Kidney epithelial cell (primary cell): ENCODE results near the gene ZNF835. TPM values are rescaled to one million over a fixed set of nuclear protein-coding genes. Genes with fewer than 3 reads are reported as not detected.

Experiments used
- DNase-seq: peaks from one replicate; pipeline ENCODE4 v3.0.0-alpha.2; 2010; ENCODE audit warnings: low read depth
- H3K27me3 ChIP-seq: 2 replicates; pipeline ENCODE4 v1.6.0; 2011; ENCODE audit warnings: low read length; ENCODE audit not compliant: control insufficient read depth, insufficient read depth
- H3K36me3 ChIP-seq: 2 replicates; pipeline ENCODE4 v1.5.1; 2011; ENCODE audit warnings: low read length; ENCODE audit not compliant: control insufficient read depth, insufficient read depth
- H3K4me3 ChIP-seq: 2 replicates; pipeline ENCODE4 v1.5.1; 2011; ENCODE audit warnings: low read depth, mild to moderate bottlenecking, control low read depth, low read length
- total RNA-seq: library from RNA; depleted of rRNA; stranded (reverse); fragments of >200 nt; gene quantifications from 2 replicates; pipeline ENCODE4 v1.2.3, GENCODE V29; 2015
- TF ChIP-seq, protein P1 (sequence below): IDR thresholded peaks from 2 replicates; pipeline ENCODE4 v1.5.1; 2011; ENCODE audit warnings: mild to moderate bottlenecking, moderate library complexity, low read length, control low read depth, inconsistent platforms; ENCODE audit not compliant: insufficient read depth, poor library complexity, severe bottlenecking

Gene ZNF835
- total RNA-seq, 1 donor from 2014 or later = 7.7 TPM

DNA sequence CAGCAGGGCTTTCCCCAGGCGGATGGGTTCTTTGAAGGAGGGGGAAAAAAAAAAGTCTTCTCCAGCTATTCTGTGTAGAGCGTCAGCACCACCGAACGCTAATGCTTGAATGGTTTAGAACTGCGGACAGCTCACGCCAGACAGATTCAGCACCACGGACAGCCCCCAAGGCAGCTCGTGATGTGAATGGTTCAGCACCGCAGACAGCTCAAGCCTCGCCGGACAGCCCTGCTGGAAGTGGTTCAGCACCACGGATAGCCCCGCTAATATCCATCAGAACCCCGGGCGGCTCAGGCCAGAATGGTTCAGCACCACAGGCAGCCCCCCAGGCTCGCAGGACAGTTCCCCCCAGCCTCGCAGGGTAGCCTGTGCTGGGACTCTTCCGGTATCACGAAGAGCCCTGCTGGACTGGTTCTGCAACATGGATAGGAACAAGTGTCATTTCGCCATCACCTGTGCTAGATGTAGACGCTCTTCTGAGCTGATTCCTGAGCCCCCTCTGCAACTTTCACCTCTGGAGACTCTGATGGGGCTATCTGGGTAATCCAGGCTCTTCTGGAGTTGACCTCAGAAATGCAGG is 33.5 kb downstream of the ZNF835 start:
- no peak overlapping the region for H3K4me3 ChIP-seq
- peak; percentile 1 for DNase-seq
- TF ChIP-seq, protein P1, sequence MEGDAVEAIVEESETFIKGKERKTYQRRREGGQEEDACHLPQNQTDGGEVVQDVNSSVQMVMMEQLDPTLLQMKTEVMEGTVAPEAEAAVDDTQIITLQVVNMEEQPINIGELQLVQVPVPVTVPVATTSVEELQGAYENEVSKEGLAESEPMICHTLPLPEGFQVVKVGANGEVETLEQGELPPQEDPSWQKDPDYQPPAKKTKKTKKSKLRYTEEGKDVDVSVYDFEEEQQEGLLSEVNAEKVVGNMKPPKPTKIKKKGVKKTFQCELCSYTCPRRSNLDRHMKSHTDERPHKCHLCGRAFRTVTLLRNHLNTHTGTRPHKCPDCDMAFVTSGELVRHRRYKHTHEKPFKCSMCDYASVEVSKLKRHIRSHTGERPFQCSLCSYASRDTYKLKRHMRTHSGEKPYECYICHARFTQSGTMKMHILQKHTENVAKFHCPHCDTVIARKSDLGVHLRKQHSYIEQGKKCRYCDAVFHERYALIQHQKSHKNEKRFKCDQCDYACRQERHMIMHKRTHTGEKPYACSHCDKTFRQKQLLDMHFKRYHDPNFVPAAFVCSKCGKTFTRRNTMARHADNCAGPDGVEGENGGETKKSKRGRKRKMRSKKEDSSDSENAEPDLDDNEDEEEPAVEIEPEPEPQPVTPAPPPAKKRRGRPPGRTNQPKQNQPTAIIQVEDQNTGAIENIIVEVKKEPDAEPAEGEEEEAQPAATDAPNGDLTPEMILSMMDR = no peak

DNA sequence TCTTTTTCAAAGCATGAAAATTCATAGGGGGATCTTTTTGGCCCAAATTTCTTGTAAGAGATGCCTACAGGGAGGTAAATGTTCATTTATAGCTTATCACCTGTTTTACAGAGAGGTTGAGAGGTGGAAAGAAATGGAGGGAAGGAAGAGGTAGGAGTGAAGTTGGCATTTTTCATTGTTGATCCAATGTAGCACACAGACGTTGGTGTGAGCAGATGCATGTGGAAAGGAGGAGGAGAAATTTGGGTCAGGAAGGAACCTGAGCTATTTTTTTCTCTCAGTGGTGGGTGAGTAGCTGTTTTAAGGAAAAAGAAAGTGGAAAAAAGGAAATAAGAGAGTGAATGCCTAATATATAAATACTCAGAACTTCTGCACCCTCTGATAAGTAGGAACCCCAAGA is 38.5 kb downstream of the ZNF835 start:
- H3K4me3 ChIP-seq = no peak overlapping the region
- TF ChIP-seq, protein P1 = no peak
- no peaks in the 10 kb centered on the region for H3K36me3 ChIP-seq
- H3K27me3 ChIP-seq = no peaks in the 10 kb centered on the region
- no peak for DNase-seq

More for the DNA sequence above, 33.5 kb downstream of the ZNF835 start:
- H3K27me3 ChIP-seq = peaks cover under 1% of the 10 kb centered on the region
- H3K36me3 ChIP-seq = no peaks in the 10 kb centered on the region

DNA sequence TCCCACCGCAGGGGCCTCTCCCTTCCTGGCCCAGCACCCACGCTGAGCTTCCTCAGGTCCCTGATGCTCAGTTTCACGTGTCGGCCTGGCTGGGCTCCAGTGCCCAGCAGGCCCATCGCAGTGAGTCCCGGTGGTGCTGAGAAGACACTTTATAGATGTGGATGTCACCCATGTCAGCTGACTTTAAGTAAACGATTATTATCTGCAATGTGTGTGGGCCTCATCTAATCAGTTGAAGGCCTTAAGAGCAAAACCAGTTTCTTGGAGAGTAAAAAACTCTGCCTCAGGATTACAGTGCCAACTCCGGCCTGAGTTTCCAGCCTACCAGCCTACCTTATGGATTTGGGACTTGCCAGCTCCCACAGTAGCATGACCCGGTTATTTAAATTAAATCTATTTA is 45.8 kb downstream of the ZNF835 start:
- H3K27me3 ChIP-seq = no peaks in the 10 kb centered on the region
- no peak overlapping the region for H3K4me3 ChIP-seq
- no peak for DNase-seq
- TF ChIP-seq, protein P1 = no peak
- peaks cover 3% of the 10 kb centered on the region for H3K36me3 ChIP-seq

DNA sequence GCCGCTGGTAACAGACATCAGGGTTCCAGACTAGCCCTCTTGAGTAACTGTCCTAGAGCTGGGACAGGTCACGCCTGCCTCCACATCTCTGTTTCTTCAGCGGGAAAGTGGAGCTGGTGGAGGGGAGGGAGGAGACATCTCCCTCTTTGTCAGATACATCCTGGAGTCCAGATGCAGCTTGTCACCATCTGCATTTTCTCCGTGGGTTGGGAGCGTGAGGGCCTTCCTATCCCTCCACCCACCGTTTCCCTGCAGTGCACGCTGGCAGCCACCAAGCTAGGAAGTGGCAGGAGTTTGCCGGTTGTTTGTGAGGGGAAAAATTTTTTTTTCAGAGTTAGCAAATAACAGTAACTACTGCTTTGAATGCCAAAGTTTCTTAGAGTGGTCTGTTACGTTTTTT is 48.6 kb downstream of the ZNF835 start:
- Histone ChIP-seq H3K4me3 (no peak overlapping the region), H3K36me3 (peaks cover 3% of the 10 kb centered on the region), H3K27me3 (no peaks in the 10 kb centered on the region)
- TF ChIP-seq, protein P1 = no peak
- DNase-seq = no peak

DNA sequence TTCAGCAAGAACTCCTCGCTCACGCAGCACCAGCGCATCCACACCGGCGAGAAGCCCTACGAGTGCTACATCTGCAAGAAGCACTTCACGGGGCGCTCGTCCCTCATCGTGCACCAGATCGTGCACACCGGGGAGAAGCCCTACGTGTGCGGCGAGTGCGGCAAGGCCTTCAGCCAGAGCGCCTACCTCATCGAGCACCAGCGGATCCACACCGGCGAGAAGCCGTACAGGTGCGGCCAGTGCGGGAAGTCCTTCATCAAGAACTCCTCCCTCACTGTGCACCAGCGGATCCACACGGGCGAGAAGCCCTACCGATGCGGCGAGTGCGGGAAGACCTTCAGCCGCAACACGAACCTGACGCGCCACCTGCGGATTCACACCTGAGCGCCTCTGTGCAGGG is 49.2 kb downstream of the ZNF835 start:
- TF ChIP-seq, protein P1 = no peak
- H3K4me3 ChIP-seq = no peak overlapping the region
- no peak for DNase-seq
- no peaks in the 10 kb centered on the region for H3K27me3 ChIP-seq
- peaks cover 3% of the 10 kb centered on the region for H3K36me3 ChIP-seq

DNA sequence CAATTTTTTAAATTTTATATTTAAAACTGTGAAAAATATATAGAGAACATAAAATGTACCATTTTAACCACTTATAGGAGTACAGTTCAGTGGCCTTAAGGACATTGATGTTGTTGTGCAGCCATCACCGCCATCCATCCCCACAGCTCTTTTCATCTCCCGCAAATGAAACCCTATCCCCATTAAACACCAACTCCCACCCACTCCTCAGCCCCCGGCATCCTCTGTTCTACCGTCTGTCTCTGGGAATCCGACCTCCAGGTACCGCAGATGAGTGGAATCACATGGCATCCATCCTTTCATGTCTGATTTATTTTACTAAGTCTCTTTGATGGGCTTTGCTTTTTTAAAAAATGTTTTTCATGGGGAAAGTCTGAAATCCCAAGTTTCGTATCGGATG is 52.4 kb downstream of the ZNF835 start:
- TF ChIP-seq, protein P1 = no peak
- Histone ChIP-seq H3K4me3 (no peak overlapping the region), H3K36me3 (no peaks in the 10 kb centered on the region), H3K27me3 (no peaks in the 10 kb centered on the region)
- no peak for DNase-seq
